ENCODE data around the gene CDH16. TPM values are rescaled to one million over a fixed set of nuclear protein-coding genes. Genes with fewer than 3 reads are reported as not detected.

The CDH16 gene
- total and polyA plus RNA-seq, 2 donors (not counting 3 experiments of a cell fraction or from before 2014, with no cell fraction given) = not detected

- H3K4me2 ChIP-seq (ENCODE audit: insufficient read depth, low read length) = no peak overlapping the region
- H3K79me2 ChIP-seq (ENCODE audit: control insufficient read depth, insufficient read depth, low read length) = no peaks in the 10 kb centered on the region
- ChIA-PET CTCF (interaction anchor here (1.0 kb wide), 1 partner anchor 11 kb away, joined by 3 read pairs; the partner anchor contains the start of gene CES3), POLR2A (no interaction called here)
- no peak overlapping the region for H2AFZ ChIP-seq (ENCODE audit: low read depth, low read length)
- no TSS peak for BruUV-seq (replicated peaks)
- H3K4me3 ChIP-seq (replicated peaks in 1 of 3; ENCODE audit: insufficient read depth in 1 of 3, low read depth in 1 of 3, low read length in 3 of 3) = no peak overlapping the region
- peaks cover 12% of the 10 kb centered on the region for H3K4me1 ChIP-seq (ENCODE audit: control insufficient read depth, extremely low read depth, insufficient read depth, low read length)
- TF ChIP-seq EZH2 (IDR thresholded peaks at IDR 0.05; ENCODE audit: borderline replicate concordance, low read depth, low read length, severe bottlenecking) (no peak), JUN (IDR thresholded peaks at IDR 0.05; ENCODE audit: borderline replicate concordance, insufficient read depth, insufficient read length, low read depth) (no peak), GATA2 (IDR thresholded peaks at IDR 0.05; ENCODE audit: insufficient read depth, insufficient read length, low read depth, low read length) (no peak), FOS (IDR thresholded peaks at IDR 0.05; ENCODE audit: borderline replicate concordance, insufficient read depth, low read length) (no peak), POLR2AphosphoS5 (IDR thresholded peaks at IDR 0.05; ENCODE audit: insufficient read depth, low read depth, low read length) (no peak), MYC (IDR thresholded peaks at IDR 0.05; ENCODE audit: low read depth, low read length) (no peak), POLR2A (IDR thresholded peaks at IDR 0.05; ENCODE audit: low read depth, low read length) (no peak), CTCF (IDR thresholded peaks at IDR 0.05; ENCODE audit: extremely low read depth in 1 of 2, insufficient read depth in 1 of 2, low read depth in 1 of 2, low read length in 2 of 2) (no peak), MAX (IDR thresholded peaks at IDR 0.05; ENCODE audit: insufficient read depth, insufficient read length) (no peak)
- H3K27me3 ChIP-seq (ENCODE audit: control insufficient read depth in 2 of 2, insufficient read depth in 2 of 2, low read length in 2 of 2) = peaks cover 4 to 10% of the 10 kb centered on the region in 2 experiments
- DNase-seq (ENCODE audit: low read depth, low spot score) (no peak), FAIRE-seq (no peak)
- H3K9me3 ChIP-seq (replicated peaks; ENCODE audit: control insufficient read depth, insufficient read depth, low read length) = no peaks in the 10 kb centered on the region
- no peak overlapping the region for H3K27ac ChIP-seq (ENCODE audit: insufficient read depth, low read depth, low read length)
- H3K36me3 ChIP-seq (ENCODE audit: control insufficient read depth in 2 of 2, extremely low read depth in 1 of 2, insufficient read depth in 2 of 2, low read length in 2 of 2) = no peaks in the 10 kb centered on the region
- dilution Hi-C loops (cut with MboI; ENCODE audit: extremely low pct_ligation_motif_present, low sequenced_read_pairs) (no loop called here), intact Hi-C loops (cut with micrococcal nuclease) (loop anchor here (10.0 kb wide), 1 partner anchor 444 kb away; the partner anchor contains the start of gene TPPP3)
- no peak overlapping the region for H3K9ac ChIP-seq (replicated peaks; ENCODE audit: extremely low read depth, insufficient read depth, low read length)
- no peaks in the 10 kb centered on the region for H3K9me1 ChIP-seq (replicated peaks; ENCODE audit: control insufficient read depth, extremely low read depth, insufficient read depth, low read length)
- H4K20me1 ChIP-seq (replicated peaks; ENCODE audit: control insufficient read depth, extremely low read depth, insufficient read depth, low read length) = no peaks in the 10 kb centered on the region
These were observed 31.8 kb upstream of the CDH16 start for GRCh38 chr16:66950437-66950836.
